Stimulated activated CD4-positive, alpha-beta T cell treated with anti-CD3 and anti-CD28 coated beads, Interleukin-15, amount 100 ng/mL, for 1 hour (primary cell): Measurements from ENCODE around the gene FCHSD2.

Experiments used
- DNase-seq, 2 donors: peaks; one replicate each; pipeline ENCODE4 v3.0.0-alpha.2; 2020; ENCODE audit warnings: low read depth in 1 of 2, low spot score in 1 of 2

FCHSD2 gene

DNA sequence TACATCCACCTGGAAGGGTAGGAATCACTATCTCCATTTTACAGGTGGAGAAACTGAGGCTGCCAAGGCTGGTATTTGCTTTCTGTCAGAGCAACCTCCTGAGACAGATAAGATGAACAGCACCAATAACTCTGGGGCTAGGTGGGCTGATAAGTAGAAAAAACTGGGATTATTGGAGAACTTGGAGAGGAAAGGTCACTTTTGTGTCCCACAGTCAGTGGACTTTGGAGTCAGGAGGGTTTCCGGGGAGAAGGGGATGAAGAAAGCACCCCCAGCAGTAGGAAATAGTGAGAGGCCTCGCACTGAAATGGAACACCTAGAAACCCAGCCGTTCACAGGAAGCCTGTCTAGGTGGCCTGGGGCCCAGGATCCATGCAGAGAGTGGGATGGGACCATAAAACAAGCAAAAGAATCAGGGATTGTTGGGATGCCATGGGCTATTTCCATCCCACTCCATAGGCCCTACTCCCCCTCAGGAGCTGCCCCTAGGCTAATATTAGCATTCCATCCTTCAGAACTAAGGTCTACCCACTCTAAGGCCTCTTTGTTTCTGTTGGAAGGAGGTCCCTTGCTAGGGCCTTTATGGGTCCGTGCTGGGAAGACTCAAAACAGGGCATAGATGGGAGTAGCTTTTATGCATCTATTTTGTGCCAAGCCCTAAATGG, 31.0 kb upstream of the FCHSD2 start:
- no peak for DNase-seq

DNA sequence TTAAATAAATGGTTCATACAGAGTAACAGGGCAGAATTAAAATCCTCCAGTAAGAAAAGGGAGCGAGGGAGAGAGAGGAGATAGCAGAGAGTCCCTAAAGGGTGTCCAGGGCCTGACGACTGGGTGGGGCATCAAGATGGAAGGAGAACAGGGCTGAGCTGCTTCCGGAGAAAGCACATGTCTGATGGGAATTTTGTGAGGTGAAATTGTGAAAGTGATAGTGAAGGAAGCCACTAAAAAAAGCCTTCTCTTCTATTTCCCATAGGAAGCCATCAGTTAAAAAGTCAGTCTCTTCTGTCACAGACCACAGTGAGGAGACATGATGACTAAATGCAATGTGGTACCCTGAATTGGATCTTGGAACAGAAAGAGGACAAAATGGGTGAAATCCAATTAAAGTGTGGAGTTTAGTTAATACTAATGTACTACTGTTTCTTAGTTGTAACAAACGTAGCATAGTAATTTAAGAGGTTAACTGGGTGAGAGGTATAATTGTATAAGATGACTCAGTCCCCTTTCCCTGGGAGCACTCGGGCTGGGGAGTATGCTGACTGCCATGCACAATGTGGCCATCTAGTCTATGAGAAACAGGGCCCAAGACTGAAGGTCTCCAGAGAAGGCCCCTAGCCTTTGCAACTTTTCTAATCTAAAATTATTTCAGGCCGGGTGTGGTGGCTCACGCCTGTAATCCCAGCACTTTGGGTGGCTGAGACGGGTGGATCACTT, 29.5 kb upstream of the FCHSD2 start:
- no peak for DNase-seq

DNA sequence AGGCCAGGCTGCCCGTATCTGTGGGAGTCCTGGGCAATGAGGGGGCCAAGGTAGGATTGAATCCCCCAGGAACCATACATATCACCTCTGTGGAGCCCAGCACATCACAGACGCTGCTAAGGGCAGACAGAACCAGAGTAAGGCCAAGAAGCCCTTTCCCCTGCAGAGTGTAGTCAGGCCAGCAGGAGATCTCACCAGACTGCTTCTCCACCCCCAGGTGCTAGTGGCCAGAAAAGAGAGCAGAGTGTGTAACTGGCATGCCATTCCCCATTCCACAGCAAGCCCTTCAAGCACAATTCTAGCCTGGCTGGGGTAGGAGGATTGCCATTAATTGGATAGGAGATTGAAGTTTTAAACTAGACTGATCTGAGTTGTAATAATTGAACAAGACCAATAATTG, 28.0 kb upstream of the FCHSD2 start:
- no peak for DNase-seq

DNA sequence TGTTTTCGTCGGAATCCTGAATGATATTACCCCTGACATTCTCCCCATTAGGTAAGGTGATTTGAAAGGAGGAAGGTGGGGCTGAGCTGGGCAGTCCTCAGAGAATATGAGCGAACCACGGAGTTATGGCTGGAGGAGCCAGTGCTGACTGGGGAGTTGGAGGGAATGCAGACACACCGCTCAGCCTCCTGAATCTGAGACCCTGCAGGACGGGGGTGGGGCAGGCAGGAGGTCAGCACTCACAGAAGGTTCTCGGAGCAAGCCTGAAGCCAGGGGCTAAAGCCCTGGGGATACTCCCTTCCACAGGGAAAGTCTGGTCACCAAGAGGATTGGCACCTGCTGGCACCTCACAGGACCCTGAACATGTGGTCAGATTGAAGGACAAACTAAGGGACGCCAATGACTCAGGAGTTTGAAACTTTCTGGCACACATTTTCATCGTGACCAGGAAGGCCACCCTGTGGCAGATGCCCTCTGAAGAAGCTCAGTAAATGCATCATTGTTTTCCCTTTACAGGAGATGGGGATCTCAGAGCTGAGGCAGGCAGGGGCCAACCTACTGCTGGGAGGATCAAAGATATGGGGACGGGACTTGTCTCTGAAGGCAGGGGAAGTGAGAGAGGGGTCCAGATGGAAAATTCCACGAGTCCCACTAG, 26.9 kb upstream of the FCHSD2 start:
- no peak for DNase-seq

DNA sequence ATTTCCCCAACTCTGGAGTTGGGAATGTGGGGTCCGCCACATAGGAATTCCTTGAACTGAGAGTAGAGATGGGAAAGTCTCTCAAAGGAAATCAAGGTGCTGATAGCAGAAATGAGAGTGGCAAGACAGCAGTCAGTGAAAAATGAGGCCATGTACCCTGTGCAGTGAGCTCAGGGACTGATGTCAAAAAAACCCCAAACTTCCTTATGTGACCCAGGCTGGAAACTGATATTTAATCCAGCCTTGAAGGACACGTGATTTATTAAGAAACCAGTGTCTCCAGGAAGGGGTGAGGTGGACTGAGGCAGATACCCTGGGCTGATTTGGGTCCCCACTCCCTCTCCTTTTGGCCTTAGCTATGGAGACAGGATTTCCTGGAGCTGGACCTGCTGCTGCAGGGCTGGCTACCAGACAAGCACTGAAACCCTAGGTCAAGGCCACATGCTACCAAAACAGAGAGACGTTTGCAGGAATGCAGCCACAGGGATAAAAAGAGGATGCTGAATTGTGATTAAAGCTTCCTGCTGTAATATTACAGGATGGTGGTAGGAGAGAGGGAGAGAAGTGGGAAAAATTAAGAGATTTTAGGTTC, 25.3 kb upstream of the FCHSD2 start:
- no peak for DNase-seq

DNA sequence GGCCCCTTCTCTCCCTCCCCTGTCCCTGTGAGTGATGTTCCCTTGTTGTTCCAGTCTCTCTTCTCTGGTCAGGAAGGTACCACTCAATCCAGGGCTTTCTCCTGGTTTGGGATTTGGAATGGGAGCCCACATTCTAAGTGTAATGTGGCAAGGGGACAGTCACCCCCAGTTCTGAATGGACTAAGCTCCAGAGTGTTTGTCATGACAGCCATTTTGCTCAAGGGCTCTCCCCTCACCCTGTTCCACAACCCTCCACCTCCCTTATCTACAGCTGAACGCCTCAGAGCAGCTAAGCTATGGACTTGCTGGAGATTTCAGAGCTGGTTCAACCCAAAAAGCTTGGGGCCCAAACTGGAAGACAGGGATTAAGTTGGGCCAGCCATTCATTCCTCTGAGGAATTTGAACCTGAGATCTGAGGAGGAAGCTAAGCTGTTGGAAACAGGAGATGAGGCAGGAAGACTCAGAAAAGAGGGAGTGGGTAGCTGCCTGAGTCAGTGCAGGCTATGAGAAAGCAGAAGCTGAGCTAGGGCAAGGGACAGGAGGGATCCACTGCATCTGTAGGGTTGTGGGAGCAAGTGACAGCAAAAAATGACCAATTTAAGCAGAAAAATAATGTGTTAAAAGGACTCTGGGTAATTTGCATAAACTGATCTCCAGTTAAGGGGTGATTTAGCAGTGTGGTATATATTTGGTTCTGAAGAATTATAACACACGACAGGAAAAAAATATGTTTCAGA, 22.9 kb upstream of the FCHSD2 start:
- DNase-seq = no peak

DNA sequence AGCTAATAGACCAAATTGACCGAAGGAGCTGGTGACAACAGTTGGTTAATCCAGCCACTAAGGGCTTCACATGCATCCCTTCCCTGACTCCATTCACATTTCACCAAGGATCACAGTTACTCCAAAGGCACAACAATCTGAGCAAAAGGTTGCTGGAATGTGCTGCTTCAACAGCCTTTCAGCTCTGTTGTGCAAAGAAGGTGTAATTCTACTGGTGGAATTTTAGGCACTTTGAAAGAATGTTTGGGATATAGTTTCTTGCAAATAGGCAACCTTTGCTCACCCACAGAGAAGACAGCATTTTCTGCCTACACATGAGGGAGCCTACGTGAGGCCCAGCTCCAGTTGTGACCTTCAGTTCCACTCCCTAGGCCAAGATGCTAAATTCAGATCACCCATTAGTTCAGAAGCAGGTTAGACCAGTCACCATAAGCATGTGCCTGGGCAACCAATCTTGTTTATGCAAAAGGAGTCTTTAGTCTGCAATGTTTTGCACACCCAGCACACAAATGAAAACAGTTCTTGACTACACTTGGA, 21.6 kb upstream of the FCHSD2 start:
- no peak for DNase-seq

DNA sequence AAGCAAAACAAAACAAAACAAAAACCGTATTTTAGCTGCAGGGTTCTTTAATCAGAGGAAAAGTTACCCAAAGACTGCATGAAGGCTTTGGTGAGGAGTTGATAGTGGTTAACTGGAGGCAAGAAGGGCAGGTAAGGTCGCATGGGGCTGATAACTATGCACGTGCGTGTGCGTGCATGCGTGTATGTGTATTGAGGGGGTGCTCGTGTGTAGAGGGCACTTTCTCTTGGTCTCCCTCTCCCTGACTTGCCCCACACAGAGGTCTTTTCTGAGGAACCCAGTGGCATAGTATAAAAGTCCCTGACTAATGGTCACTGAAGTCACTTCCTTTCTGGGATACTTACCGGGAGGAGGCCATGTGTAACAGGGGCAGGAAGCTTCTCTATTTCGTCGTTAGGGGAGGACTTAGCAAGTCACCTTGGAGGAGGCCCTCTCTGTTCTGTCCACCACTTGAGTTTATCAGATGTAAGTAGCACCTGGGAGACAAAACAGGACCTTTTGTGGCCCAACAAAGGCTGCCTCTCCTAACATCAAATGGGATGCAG, 20.1 kb upstream of the FCHSD2 start:
- DNase-seq = no peak

DNA sequence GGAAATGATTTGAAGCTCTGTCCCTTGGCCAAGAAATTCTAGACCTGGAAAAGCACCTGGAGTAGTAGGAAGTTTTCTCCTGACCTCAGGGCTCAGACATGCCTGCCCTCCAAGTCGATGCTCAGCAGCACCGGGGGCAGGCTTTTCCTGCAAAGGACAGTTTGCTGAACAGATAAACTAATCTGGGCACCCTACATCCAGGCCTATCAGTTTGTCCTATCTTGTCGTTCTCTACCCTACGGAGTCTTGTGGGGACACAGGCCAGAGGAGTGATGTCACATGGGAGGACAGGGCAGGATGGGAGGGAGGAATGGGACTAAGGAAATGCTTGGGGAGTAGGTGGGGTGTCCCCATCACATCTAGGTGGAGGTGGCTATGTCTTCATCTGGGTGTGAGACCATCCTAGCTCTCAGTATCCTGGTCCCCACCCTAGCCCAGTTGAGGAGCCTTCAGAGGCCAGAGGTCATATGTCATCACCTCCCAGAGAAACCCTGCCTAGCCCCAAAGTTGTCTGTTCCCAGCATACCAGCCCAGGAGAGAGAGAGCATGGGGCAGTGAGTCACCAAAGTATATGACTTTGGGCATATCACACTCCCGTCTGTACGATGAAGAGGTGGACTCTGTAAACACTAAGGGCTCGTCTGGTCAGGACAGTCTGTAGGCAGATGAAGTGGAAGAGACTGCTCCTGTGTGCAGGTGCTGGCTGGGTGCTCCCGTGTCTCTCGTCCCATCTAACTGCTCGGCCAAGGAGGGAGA, 18.1 kb upstream of the FCHSD2 start:
- DNase-seq = no peak

DNA sequence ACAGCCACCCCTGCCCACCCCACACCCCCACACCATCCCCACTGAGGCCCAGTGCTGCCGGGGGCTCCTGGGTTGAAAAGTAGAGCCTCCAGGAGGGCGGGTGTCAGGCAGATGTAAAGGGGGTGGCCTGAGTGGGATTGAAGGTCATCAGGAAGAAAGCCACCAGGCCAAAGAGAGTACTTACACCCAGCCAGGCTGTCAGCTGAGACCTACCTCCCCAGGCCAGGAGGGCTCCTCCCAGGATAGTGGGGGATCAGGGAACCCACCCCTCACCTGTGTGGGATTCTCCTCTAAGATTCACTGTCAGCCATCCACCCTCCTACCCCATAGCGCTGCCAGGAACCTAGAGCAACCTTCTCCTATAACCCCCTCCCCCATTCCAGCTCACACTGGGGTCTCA, 17.2 kb upstream of the FCHSD2 start:
- DNase-seq = no peak

DNA sequence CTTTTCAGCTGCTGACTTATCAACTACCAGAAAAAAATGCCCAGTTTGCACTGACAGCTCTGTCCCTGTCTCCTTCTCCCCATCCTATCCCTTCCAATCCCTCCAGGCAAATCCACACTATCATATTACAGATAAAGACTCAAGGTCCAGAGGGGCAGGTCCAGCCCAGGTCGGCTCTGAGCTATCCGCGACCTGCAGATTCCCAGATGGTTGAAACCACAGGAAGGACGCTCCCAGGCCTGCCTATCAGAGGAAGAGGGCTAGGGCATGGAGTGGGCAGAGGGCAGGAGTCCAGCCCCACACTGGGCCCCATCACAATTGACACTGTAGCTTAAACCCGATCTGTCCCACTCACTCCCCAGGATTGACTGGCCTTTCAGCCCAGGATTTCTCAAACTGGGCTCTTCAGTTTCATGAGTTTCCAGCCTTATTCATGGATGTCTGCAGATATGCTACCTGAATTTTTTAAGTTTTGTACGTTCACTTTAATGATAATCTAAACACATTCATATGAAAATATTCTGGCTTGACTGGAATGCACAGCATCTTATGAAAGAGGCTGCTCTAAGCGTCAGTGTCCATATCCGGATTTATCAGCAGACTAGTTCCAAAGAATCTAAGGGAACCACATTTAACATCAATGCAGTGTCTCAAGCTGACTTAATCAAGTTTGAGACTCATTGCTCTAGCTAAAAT, 16.4 kb upstream of the FCHSD2 start:
- no peak for DNase-seq

DNA sequence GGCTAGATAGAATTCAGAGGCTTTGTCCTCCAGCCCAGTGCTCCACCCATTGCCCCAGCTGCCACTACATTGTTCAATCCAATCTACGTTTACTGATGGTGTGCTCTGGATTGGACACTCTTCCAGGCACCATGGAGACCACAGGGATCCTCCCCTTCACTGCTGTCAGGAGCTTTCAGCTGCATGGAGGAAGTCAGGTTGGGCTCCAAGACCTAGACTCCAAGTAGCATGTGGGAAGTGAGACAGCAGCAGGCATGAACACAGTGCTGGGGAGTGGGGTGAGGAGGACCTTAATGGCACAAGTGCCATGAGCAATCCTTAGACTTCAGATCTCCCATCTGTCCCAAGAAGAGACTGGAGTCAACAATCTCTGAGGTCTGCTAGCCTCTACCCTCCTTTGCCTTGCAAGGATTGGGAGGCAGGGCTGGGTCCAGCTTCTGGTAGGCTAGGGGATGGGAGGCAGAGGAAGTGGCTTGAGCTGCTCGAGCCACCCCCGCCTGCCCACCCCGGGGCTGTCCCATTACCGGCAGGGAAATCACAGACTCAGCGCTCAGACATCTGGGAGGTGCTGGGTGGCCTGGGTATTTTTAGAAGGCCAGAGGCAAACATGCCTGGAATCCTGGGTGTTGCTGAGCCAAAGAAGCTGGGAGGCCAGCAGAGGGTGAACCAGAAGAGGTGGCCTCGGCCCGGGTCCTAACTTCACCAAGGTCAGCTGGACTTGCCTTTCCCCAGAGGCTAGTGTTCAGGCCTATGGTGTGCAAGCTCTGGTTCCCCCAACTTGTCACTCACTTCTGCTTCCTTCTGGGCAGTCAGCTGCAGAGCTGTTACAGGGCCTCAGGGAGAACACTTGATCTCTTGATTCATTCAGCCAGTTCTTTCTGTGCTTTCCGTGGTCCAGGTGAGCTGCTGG, 15.2 kb upstream of the FCHSD2 start:
- DNase-seq = no peak

DNA sequence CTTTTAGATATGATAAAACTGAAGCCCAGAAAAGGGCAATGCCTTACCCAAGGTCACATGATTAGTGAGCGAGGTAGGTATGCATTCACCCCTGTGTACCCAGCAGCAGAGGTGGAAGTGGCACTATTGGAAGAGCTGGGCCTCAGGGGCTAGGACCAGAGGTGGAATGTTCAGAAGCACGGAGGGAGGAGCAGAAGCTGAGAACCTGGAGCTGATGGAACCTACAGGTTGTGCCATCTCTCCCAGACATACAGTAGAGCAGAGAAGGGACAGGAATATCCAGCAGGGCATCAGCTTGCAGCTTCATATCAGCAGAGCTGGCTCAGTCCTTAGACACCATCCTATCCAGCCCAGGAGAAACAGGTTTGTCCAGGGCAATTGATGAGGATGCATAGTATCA, 14.6 kb upstream of the FCHSD2 start:
- no peak for DNase-seq

DNA sequence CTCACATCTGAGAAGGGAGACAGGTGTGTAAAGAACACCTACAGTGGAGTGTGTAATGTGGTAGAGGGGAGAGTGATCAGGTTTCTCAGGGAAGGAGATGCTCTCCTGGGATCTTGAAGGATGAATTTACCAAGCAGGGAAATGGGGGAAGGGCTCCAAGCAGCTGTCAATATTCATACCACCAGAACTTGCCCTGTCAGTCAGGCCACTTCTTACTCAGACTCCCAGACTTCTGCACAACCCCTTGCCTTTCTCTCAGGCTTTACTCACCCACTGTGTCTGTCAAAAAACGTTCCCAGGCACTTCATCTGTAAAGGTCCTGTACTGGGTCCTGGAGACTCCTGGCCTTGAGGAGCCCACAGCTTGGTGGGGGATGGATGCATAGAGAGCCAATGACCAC, 14.0 kb upstream of the FCHSD2 start:
- no peak for DNase-seq

DNA sequence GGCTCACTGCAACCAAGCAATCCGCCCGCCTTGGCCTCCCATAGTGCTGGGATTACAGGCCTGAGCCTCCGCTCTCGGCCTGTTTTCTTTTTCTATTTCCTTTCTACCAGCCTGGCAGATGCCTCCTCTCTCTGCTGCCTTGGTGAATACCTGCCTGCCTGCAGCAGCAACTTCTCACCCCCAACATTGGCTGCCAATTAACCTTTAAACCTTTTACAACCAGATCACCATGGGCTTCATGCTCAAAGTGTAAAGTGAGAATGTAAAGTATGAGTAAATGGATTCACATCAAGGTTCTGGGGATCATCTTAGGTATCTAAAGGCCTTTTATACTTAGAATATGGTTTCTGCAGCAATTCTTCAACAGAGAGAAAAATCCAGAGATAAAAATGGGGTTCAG, 13.0 kb upstream of the FCHSD2 start:
- DNase-seq = no peak

DNA sequence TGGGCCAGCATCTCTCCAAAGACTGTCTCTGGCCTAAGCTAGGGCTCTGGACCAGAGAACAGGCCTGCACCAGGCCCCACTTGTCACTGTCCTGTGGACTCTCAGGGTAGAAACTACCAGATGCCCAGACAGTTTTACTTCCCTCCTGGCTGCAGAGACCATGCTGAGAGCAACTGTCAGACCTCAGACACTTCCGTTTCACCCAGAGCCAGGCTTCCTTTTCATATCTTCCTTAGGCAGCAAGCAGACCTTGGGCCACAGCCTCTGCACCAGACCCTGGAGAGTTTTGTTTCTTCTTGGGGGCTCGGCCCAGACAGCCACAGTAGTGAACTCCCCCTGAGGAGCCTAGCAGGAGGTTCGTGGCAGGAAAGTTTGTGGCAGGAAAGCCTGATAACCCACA, 12.1 kb upstream of the FCHSD2 start:
- no peak for DNase-seq

DNA sequence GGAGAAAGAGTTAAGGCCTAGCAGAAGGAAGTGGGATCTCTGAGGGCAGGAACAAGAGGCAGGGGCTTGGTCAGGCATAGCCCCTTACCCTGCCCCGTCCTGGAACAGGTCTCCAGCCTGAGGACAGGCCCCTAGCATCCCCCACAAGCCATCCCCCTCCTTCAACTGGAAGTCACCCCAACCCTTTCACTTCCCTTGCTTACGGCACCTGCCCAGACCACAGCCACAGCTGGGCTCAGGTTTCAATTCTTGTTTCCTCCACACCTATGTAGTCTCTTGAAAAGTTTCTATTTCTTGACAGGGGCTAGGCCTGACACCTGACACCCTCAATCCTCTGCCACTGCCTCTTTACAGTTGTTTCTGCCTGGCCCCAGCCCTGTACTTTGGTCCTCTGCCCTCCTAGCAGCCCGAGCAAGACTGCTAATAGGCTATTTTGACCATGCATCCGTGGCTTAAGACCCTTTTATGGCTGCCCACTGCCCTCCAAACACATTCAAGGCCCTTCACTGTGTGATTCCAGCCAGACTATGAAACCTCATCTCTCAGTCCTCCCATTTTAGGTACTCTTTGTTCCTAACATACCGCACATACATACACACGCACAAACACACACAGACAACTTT, 10.9 kb upstream of the FCHSD2 start:
- no peak for DNase-seq
